Activated CD4-positive, alpha-beta T cell treated with anti-CD3 and anti-CD28 coated beads, Interleukin-2, Interleukin-6, amounts not matched to agents 100 ng/mL and 50 ng/mL, durations not matched to agents 16 hours and 8 hours (primary cell): ENCODE results near the gene TMEM115.

Source experiments
- DNase-seq: peaks from one replicate; pipeline ENCODE4 v3.0.0-alpha.2; 2020

The TMEM115 gene

GRCh38 chr3:50358911-50359759 is at the start of gene TMEM115:
Gene TMEM115 (minus strand): TSS chr3:50359521. CDS start chr3:50359063, 458 bp downstream.
- DNase-seq: peak; percentile 99

- no peak for DNase-seq
These were observed 49.2 kb upstream of the TMEM115 start for GRCh38 chr3:50408443-50408944.

- no peak for DNase-seq
These were observed 47.2 kb upstream of the TMEM115 start for GRCh38 chr3:50406487-50406886.

- DNase-seq: peak; percentile 33
These were observed 45.9 kb upstream of the TMEM115 start for GRCh38 chr3:50405249-50405648.

- DNase-seq: no peak
These were observed 42.8 kb upstream of the TMEM115 start for GRCh38 chr3:50401978-50402595.

GRCh38 chr3:50396502-50396901 is 37.2 kb upstream of the TMEM115 start:
- DNase-seq: no peak

- DNase-seq: no peak
These were observed 35.9 kb upstream of the TMEM115 start for GRCh38 chr3:50395070-50395860.

- DNase-seq: no peak
These were observed 33.7 kb upstream of the TMEM115 start for GRCh38 chr3:50393061-50393460.

GRCh38 chr3:50392101-50392715 is 32.9 kb upstream of the TMEM115 start:
- DNase-seq: no peak

GRCh38 chr3:50390508-50391224 is 31.3 kb upstream of the TMEM115 start:
- DNase-seq: no peak

GRCh38 chr3:50389414-50389767 is 30.1 kb upstream of the TMEM115 start:
- no peak for DNase-seq

- DNase-seq: no peak
These were observed 29.5 kb upstream of the TMEM115 start for GRCh38 chr3:50388720-50389413.

- DNase-seq: no peak
These were observed 28.8 kb upstream of the TMEM115 start for GRCh38 chr3:50388016-50388719.

- no peak for DNase-seq
These were observed 26.4 kb upstream of the TMEM115 start for GRCh38 chr3:50385754-50386153.

GRCh38 chr3:50383750-50384149 is 24.4 kb upstream of the TMEM115 start:
- no peak for DNase-seq

- no peak for DNase-seq
These were observed 23.4 kb upstream of the TMEM115 start for GRCh38 chr3:50382722-50383121.

- no peak for DNase-seq
These were observed 22.1 kb upstream of the TMEM115 start for GRCh38 chr3:50381383-50381782.

- no peak for DNase-seq
These were observed 21.2 kb upstream of the TMEM115 start for GRCh38 chr3:50380405-50381085.

GRCh38 chr3:50378757-50379156 is 19.4 kb upstream of the TMEM115 start:
- DNase-seq: no peak

GRCh38 chr3:50378024-50378423 is 18.7 kb upstream of the TMEM115 start:
- no peak for DNase-seq
